ENCODE data around the gene RSPH9. TPM values are rescaled to one million over a fixed set of nuclear protein-coding genes. Genes with fewer than 3 reads are reported as not detected.

Gene RSPH9
- polyA plus RNA-seq, 1 of the 3 experiments (the other 2 are of a cell fraction) = 0.05 TPM

- WGBS (ENCODE audit: low lambda C conversion rate) = 92% methylated on average over 2 of the region's 2 CpGs
- no peak for DNase-seq
- Histone ChIP-seq H2AFZ (ENCODE audit: low read depth) (no peak overlapping the region), H3F3A (replicated peaks; ENCODE audit: insufficient read depth) (peaks cover 35% of the 10 kb centered on the region), H3K9me2 (no peaks in the 10 kb centered on the region), H3K36me3 (replicated peaks in 1 of 2; ENCODE audit: control insufficient read depth in 1 of 2, insufficient read depth in 2 of 2, low read length in 1 of 2) (peaks cover 33 to 71% of the 10 kb centered on the region in 2 experiments), H3K4me3 (ENCODE audit: low read depth in 2 of 2, low read length in 1 of 2) (no peak overlapping the region), H3K4me1 (ENCODE audit: control insufficient read depth in 1 of 2, insufficient read depth in 2 of 2, low read depth in 1 of 2, low read length in 1 of 2) (peaks cover 0 to 10% of the 10 kb centered on the region in 2 experiments; a peak in 2 of 4 replicates), H3K9ac (no peak overlapping the region), H3K27me3 (ENCODE audit: insufficient read depth) (no peaks in the 10 kb centered on the region), H4K20me1 (ENCODE audit: insufficient read depth) (0 out of 2 replicates have a peak, but pooled peaks cover 6% of the 10 kb centered on the region), H3K4me2 (no peak overlapping the region), H3K27ac (ENCODE audit: low read depth in 2 of 2, low read length in 1 of 2) (no peak overlapping the region), H3K9me3 (no peaks in the 10 kb centered on the region), H3K79me2 (ENCODE audit: insufficient read depth) (peaks cover 17% of the 10 kb centered on the region)
- ChIA-PET CTCF (interaction anchor here (1.2 to 1.7 kb wide), 4 partner anchors 12 to 473 kb away, joined by 3 to 4 read pairs (median 3); no protein-coding TSS in a partner anchor), POLR2A (interaction anchor here (0.6 kb wide), 1 partner anchor 13 kb away, joined by 3 read pairs; no protein-coding TSS in a partner anchor)
- TF ChIP-seq FOSL2 (IDR thresholded peaks at IDR 0.05; ENCODE audit: borderline replicate concordance, low read depth) (no peak), GATA2 (CRISPR knock-in tag; IDR thresholded peaks at IDR 0.05) (no peak), FOXM1 (IDR thresholded peaks at IDR 0.05; ENCODE audit: low read depth) (no peak), SMC3 (IDR thresholded peaks at IDR 0.05; ENCODE audit: low read depth, low read length) (no peak), MAX (IDR thresholded peaks at IDR 0.05; ENCODE audit: low read depth) (no peak), NRF1 (IDR thresholded peaks at IDR 0.05; ENCODE audit: low read depth, low read length) (no peak), PBX3 (IDR thresholded peaks at IDR 0.05) (no peak)
These were observed 38.8 kb upstream of the RSPH9 start for GRCh38 chr6:43606019-43606418.

GRCh38 chr6:43608310-43608763, 36.5 kb upstream of the RSPH9 start:
- Histone ChIP-seq H3K9me2 (no peaks in the 10 kb centered on the region), H3K9me3 (no peaks in the 10 kb centered on the region), H4K20me1 (ENCODE audit: insufficient read depth) (0 out of 2 replicates have a peak, but pooled peaks cover 6% of the 10 kb centered on the region), H3K4me2 (no peak overlapping the region), H3K9ac (no peak overlapping the region), H3K4me1 (ENCODE audit: control insufficient read depth in 1 of 2, insufficient read depth in 2 of 2, low read depth in 1 of 2, low read length in 1 of 2) (peaks cover 0 to 10% of the 10 kb centered on the region in 2 experiments; a peak in 2 of 4 replicates), H2AFZ (ENCODE audit: low read depth) (no peak overlapping the region), H3K4me3 (ENCODE audit: low read depth in 2 of 2, low read length in 1 of 2) (no peak overlapping the region), H3K27ac (ENCODE audit: low read depth in 2 of 2, low read length in 1 of 2) (no peak overlapping the region), H3K27me3 (ENCODE audit: insufficient read depth) (no peaks in the 10 kb centered on the region), H3K36me3 (replicated peaks in 1 of 2; ENCODE audit: control insufficient read depth in 1 of 2, insufficient read depth in 2 of 2, low read length in 1 of 2) (peaks cover 39 to 71% of the 10 kb centered on the region in 2 experiments), H3F3A (replicated peaks; ENCODE audit: insufficient read depth) (peaks cover 21% of the 10 kb centered on the region), H3K79me2 (ENCODE audit: insufficient read depth) (peaks cover 22% of the 10 kb centered on the region)
- under 1% methylated on average over 5 of the region's 5 CpGs for WGBS (ENCODE audit: low lambda C conversion rate)
- TF ChIP-seq USF1 (IDR thresholded peaks at IDR 0.05; ENCODE audit: borderline replicate concordance, low read depth) (no peak), PBX3 (IDR thresholded peaks at IDR 0.05) (no peak), ZBTB33 (IDR thresholded peaks at IDR 0.05; ENCODE audit: borderline replicate concordance, low read depth) (no peak), FOSL2 (IDR thresholded peaks at IDR 0.05; ENCODE audit: borderline replicate concordance, low read depth) (no peak), CTCF (IDR thresholded peaks at IDR 0.05) (peak; percentile 88), RAD21 (IDR thresholded peaks at IDR 0.05; ENCODE audit: low read length) (peak; percentile 77), SMC3 (IDR thresholded peaks at IDR 0.05; ENCODE audit: low read depth, low read length) (peak; percentile 48), REST (IDR thresholded peaks at IDR 0.05; ENCODE audit: low read depth, low read length) (no peak)
- DNase-seq = peak; percentile 77
- CTCF ChIA-PET = interaction anchor here (0.6 to 3.7 kb wide), 51 partner anchors 9 to 583 kb away, joined by 3 to 39 read pairs (median 4); partner anchors contain the start of genes GTPBP2, MAD2L1BP, MRPS18A and XPO5
- POLR2A ChIA-PET = interaction anchor here (0.6 to 1.5 kb wide), 2 partner anchors 21 to 360 kb away, joined by 3 to 5 read pairs; partner anchors contain the start of gene GTPBP2
